Skin of body (tissue), 2 donors: ENCODE measurements around the gene SEPTIN6. TPM values are rescaled to one million over a fixed set of nuclear protein-coding genes. Genes with fewer than 3 reads are reported as not detected.

Experiments used
- DNase-seq: peaks from one replicate; lab custom pipeline; 2025; lab: John Stamatoyannopoulos, UW
- total RNA-seq: library from RNA; depleted of rRNA; stranded (reverse); fragments of >200 nt; gene quantifications from one replicate; pipeline ENCODE4 v1.2.3, GENCODE V29; 2014

The SEPTIN6 gene
- 17.2 TPM for total RNA-seq

DNA sequence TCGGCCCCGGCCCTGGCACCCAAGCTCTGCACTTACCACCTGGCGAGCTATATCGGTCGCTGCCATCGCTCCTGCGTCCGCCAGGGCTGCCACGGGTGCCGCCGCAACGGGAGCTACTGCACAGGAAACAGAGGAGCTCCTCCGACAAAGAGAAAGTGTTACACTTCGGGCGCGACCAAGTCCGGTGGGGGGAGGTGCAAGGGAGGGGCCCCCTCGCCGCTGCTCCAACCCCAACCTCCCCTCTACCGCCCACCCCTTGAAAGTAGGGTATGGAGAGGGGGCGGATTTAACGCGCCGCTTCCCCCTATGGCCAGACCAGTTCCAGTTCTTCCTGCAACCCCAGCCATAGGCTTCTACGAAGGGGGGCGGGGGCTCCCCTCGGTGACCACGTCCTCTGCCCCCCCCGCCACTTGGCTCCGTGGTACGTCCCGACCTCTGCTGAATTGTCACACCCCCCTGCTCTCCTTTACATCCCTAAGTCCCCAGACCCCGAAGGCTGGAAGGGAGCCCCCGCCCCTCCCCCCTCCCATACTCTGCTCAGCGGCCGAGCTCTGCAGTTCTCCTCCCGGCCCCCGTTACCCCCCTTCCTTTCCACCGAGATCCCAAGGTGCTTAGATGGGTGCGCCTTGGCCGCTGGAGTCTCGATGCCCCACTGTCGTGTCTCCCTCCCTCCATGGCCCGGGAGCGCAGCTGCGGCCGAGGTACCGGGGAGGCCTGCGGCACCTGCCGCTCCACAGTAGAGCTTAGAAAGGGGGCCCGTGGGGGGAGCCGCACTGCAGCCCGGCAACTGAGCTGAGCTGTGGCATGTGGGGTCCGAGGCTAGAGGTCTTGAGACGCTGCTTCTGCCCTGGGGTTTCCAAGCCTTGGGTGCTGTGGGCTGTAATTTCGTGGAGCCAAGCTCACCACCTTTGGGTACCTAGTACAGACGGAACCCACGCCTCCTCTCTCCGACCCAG is at the start of gene SEPTIN6:
Gene SEPTIN6, minus strand, starts transcription at position 129 of the 956 bp plus-strand sequence. Its CDS starts 63 bp downstream, at position 66.
- peak; percentile 44 for DNase-seq

DNA sequence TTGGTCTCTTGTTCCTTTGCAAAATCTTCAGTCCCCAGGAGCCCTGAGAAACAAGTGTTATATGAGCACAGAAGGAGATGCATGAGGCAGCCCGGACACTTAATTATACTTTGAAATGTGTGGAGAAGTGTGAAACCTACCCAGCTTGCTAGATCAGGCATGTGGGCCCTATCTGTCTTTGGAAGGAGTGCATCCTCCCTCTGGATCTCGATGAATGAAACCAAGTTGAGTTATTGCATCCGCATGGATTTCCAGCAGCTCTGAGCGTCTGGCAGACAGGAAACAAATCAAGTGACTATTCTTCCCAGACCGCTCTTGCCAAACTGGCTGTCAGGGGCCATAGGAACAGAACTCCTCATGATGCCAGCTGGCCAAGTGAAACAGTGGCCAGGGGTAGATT is 45.8 kb upstream of the SEPTIN6 start:
- no peak for DNase-seq

DNA sequence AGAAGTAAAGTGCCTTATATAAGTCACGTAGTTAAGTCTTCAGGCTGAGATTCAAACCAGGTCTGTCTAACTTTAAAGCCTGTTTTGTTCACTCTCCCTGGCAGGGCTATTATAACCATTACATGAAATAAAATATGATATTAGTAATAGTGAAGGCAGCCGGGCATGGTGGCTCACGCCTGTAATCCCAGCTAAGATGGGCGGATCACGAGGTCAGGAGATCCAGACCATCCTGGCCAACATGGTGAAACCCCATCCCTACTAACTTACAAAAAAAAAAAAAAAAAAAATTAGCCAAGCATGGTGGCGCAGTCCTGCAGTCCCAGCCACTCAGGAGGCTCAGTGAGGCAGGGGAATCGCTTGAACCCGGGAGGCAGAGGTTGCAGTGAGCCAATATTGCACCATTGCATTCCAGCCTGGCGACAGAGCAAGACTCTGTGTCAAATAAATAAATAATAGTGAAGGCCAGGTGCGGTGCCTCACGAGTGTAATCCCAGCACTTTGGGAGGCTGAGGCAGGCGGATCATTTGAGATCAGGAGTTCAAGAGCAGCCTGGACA is 43.3 kb upstream of the SEPTIN6 start:
- DNase-seq = no peak

DNA sequence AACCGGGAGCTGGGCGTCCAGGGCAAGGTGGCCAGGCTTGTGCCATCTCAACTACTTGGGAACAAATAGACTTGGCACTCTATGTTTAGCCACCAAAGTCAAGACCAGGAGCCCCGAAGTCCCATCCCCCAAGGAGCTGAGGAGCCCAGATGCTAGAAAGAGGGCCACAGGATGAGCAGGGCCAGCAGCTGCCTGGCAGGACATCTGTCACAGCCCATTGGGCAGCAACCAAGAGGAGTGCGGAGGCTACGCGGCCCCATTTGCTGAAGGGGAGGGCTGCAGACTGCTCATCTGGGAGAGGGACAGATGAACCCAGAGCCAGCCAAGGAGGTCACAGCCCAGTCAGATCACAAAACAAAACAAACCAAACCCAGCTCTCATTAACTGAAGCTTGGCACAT is 42.5 kb upstream of the SEPTIN6 start:
- DNase-seq = no peak

DNA sequence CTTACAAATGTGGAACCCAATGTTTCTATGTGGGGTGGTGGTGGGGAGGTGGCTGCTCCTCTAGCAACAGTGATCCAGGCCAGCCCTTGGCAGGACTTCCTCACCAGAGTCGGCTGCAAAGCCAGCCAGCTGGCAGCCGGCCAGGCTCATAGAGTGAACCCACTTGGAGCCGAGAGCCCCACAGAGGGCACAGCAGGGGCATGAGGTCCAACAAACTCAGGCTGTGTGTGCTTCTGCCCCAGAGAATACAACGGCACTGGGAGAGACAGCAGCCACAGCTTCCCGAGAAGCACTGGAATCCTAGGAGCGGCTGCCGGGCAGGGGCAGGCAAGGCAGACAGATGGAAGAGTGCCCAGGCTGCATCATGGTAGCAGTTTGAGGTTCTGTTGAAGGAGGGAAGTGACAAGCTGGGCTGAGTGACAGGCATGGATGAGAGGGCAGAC is 42.0 kb upstream of the SEPTIN6 start:
- no peak for DNase-seq

DNA sequence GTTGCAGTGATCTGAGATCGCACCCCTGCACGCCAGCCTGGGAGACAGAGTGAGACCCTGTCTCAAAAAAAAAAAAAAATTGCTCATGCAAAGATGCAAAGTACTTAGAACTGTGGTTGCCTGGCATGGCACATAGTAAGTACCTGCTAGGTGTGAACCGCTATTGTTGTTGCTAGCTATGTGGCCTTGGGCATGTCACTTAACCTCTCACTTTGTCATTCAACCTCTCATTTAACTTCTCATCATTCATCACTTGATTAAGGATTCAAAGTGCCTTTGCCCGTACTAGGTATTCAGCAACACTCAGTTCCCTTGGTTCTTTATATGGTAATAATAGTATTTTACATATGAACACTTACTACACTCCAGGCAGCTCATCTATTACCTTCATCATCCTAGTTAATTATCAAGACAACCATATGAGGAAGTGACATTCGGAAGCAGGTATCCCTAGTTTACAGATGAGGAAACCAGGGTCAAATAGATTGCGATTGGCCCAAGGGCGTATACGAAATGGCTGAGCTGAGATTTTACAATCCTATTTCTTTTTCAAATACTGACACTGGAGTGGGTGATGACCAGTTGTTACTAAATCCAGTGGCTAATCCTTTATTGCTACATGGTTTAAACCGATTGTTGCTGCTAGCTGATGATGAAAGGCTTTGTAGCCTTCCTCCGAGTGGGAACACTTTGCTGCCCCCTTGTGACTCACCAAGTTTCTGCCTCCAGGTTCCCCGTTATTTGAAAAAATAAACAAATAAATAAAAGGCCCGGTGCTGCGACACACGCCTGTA is 36.6 kb upstream of the SEPTIN6 start:
- DNase-seq = peak; percentile 28

DNA sequence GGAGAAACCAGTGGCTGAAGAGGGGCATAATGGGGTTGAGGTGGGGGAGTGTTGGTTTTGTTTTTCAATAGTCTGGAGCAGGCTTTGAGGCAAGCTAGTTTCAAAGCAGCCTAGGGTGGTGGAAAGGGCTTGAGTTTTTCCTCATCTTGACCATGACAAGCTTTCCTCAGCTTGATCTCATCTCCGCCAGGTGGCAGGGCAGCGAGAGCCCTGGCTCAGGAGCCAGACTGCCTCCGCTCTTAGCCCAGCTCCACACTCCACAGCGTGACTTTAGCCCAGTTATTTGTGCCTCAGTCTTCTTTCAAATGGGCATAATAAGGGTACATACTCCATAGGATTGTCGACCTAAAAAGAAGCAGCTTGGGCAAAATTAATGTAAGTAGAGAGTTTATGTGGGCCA is 35.5 kb upstream of the SEPTIN6 start:
- DNase-seq = no peak

DNA sequence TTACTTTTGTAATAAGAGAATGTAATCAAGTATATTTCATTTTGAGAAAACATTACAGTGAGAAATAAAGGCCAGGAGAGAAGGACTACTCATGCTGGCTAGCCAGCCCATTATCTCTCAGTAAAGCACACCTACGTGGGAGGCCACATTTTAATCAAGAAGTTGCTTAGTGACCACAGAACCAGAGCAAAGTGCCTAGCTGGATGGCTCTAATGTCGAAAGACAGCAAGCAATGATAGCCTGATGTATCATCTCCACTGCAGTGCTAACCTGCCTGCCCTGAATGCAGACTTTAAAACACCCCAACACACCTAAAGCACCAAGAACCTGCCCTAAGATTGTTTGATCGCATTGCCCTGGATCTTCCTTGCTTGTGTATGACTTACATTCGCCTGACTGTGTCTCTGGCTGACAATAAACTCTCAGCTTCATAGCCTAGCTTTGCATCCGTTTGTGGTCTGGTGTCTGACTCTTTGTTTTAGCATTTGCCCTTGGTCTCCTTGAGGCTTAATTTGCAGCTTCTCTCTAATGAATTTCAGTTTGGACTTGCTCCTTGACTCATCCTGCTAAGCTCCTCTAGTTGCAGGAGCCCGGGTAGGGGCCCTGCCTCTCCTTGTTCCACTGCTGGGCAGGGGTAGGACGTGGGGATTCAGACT is 34.1 kb upstream of the SEPTIN6 start:
- no peak for DNase-seq

DNA sequence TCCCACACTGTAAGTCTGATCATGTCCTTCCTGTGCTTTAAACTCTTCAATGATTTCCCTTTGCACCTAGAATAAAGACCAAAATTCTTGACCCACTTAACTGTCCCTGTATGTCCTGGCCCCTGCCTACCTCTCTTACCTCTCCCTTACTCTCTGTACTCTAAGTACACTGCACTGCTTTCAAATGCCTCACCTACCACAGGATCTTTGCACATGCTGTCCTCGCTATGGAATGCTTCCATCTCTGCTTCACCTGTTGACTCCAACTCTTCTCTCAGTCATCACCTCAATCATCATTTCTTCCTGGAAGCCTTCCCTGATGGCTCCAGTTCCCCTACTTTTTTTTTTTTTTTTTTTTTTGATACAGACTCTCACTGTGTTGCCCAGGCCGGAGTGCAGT is 29.0 kb upstream of the SEPTIN6 start:
- no peak for DNase-seq

DNA sequence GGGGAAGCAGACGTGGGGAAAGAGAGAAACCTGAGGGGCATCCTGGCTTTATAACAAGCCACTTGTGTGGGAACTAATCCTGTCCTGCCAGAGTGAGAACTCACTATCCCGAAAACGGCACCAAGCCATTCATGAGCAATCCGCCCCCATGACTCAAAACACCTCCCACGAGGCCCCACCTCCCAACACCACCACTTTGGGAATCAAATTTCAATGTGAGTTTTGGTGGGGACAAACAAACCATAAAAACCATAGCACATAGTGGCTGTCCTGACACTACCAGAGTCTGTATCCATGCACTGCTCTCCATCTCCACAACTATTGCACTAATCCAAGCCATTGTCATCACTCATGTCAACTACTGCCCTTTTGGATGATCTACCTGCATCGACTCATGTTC is 28.5 kb upstream of the SEPTIN6 start:
- DNase-seq = no peak

DNA sequence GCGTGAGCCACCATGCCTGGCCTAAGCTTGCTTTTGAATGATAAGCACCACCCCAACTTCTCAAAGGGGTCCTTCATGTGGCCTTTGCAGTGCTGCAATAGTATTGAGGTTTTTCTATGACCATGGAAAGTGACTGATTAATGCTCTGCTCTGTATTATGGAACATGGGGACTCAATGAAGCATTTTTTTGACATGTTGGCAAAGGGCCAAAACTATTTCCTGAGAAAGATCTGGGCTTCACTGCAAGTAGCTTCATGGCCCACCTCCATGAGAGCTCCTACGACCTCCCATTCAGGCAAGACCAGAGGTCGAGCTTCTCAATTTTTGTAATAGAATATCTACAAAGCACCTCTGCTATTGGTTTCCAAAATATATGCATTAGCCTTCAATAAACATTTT is 16.7 kb upstream of the SEPTIN6 start:
- no peak for DNase-seq

DNA sequence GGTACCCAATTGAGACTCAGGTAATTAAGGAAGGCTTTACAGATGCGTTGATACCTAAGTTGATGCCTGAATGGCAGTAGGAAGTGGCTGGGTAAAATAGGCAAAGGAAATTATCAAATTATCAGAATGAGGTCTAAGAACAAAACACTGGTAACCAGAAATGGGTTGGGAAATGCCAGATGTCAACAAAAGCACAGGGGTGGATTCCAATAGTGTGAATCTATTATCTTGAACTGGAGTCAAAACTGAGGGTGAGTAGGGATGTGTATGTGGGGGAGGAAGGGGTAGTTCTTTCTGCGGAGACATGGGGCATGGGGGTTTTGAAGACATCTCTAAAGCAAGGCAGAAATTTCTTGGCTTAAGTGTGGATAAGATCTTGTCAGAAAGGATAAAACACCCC is 16.0 kb upstream of the SEPTIN6 start:
- DNase-seq = no peak

DNA sequence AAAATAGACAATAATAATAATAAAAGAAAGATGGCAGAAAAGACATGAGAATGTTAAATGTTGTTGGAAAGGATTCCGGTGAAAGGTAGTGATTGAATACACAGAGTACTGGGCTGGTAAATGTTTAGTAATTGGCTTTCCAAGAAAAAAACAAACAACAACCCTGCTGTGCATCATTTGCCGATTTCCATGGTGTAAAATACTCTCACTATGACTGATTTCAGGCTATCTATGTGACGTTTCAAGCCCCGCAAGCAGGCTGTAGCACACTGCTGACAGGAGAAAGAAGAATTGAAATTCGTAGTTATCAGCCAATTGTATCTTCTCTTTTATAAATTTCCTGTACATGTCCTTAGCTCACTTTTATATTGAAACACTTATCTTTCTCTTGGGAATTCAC is 13.6 kb upstream of the SEPTIN6 start:
- DNase-seq = no peak

DNA sequence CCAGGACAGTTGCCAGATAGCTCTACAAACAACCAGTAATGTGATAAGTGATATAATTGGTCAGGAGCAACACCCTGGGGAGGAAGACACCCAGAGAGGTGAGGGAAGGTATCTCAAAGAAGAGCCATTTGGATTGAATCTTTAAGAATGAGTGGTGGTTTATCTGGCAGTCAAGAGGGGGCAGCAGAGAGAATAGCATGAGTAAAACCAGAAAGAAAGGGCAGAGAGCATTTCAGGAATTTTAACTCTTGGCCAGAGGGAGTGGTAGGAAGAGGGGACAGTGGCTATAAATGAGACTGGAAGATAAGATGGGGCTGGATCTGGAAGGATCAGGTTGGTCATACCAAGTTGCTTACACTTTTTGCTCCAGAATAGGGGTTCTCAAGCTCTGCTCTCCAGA is 5.9 kb upstream of the SEPTIN6 start:
- DNase-seq = no peak

DNA sequence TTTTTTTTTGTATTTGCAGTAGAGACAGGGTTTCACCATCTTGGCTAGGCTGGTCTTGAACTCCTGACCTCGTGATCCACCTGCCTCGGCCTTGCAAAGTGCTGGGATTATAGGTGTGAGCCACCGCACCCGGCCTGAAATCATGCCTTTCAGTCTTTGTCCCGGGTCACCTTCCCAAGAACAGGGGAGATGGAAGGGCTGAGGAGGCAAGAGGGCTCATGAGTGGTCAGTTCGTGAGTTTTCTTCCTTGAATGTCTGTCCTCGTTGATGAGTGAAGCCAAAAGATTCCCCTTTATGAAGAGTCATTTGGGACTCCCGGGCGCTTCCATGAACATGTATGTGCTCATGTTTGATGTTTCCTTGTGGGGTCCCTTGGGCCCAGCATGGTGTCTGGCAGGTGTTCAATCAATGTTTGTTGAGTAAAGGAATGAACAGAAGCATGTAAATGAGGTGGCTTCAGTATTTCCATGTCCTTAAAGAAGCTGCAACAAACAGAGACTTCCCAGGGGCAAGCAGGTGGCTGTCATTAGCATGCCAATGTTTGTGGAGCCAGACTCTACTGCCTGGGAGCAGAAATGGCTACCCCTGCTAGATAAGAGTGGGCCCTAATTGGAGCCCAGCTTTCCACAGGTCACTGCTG is 3.4 kb upstream of the SEPTIN6 start:
- DNase-seq = no peak

DNA sequence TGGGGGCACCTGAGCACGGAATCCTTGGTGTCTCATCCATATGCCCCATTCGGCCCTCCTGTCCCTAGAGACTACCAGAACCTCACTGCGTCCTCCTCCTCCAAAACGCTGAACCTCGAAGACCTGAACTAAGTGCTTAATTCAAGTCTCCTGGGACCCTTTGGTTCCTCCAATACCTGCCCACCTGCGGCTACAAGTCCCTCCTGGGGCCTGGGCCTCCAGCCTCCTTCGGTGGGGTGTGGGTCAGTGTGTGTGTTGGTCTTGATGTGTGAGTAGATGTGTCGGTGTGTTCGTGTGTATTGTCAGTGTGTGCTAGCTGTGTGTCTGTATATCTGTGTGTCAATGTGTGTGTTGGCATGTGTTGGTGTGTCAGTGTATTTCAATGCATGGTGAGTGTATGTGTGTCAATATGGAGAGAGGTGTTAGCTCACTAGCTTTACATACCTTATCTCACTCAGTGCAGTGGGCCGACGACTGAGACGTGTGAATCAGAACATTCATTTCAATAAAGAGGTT is 2.6 kb upstream of the SEPTIN6 start:
- DNase-seq = no peak

DNA sequence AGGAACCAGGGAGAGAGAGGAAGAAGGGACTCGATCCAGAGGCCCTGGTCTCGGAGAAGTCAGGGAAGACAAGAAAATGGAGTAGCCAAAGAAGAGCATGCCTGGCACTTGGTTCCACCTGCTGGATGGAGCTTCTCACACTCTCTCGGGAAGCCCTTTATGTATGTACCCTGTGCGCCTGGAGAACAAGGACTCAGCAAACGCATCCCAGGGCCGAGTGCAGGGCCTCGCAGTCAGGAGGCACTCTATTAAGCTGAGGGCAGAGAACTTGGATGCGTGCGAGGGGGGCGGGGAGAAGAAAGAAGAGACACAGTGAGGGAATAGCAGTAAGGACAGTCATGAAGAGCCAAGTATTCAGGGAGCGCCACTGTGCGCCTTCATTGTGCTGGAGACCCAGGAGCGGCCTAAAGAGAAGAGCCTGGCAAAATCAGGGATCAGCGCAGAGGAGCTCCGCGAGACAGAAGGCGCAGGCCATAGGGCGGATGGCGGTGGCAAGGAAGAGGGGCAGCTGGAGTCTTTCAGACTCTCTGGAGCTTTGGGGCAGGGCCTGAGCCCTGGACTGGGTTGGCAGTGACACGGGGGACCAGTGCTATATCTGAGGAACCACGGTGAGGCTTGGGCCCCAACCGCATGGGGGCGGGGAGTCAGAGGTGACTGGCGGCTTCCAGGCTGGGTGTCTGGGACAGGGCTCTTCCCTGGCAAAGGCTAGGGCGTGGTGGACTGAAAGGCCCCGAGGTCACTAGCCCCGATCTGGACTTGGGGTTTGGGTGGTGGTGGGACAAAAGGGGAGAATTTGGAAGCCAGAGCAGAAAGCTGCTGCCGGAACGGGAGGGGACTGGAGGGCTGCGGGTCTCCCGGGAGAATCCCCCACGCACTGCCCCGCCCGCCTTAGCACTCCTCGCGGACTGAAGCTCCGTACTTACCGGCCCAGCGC is 1.9 kb upstream of the SEPTIN6 start:
- no peak for DNase-seq

DNA sequence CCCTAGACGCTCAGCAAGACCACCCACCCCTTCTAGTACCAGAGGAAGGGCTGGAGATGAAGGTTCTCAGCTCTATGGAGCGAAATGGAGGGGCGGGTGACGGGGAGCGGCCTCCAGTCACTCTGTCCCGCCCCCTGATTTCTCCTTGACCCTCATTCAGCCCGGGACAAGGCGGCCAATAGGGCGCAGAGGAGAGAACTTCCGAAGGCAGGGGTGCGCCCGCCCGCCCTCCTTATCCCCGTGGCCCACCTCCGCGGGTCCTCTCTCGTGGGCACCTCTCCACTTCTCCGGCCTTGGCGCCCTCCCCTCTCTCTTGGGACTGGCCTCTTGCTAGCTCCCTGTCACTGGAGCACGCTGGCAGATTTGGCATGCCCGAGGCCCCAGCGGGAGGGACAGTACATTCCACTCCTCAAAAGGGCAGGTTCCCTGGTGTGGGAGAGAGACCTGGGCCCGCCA is 1.1 kb upstream of the SEPTIN6 start:
- DNase-seq = no peak

DNA sequence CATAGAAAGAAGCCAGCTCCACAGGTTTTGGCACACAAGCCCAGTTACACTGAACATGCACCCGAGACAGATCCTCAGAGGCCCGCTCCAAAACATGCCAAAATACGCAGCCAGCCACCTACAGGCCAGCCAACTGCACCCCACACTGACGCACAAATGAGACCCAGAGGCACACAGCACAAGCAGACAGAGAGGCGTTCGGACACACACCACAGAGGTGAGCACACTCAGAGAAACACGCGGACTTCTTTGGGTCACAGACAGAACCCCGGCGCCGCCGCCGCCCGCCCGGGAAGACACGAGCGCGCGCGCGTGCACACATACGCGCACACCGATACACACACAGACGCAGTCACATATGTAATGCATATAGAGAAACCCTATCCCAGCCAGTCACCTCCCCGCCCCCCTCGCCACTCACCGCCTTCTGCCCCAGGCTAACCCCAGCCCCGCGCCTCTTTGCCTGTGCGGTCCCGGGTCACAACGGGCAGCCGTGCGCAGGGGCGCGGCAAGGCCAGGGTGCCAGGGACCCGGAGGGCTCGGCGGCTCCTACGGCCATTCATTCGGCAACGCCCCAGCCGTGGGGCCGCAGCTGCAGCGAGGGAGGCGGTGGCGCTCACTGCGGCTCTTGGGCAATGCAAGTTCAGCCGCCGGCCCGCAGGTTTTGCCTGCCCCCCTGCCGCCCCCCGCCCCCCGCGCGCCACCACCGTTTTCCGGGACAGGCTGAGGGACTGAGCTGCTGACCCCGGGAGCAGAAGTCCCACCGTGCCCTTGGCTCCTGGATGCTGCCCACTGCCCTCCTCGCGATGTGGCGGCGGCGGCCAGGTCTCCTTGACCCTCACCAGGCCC is 553 bp downstream of the SEPTIN6 start:
- peak; percentile 1 for DNase-seq
